ENCODE measurements around the gene EFHD2.

The EFHD2 gene

DNA sequence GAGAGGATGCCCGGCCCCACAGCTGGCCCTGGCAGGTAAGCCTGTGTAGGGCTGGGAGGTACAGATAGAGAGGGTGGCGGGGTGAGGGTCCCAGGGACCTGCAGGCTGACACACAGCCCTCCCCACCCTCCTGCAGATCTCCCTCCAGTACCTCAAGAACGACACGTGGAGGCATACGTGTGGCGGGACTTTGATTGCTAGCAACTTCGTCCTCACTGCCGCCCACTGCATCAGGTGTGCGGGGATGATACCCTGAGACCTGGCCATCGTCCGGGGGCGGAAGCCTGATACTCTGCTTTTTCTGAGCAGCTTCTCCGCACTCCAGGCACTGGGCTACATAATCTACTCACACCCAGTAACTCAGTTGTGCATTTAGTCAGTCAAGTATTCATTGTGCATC lies 30.7 kb downstream of the EFHD2 start:
- TF ChIP-seq, protein P1, sequence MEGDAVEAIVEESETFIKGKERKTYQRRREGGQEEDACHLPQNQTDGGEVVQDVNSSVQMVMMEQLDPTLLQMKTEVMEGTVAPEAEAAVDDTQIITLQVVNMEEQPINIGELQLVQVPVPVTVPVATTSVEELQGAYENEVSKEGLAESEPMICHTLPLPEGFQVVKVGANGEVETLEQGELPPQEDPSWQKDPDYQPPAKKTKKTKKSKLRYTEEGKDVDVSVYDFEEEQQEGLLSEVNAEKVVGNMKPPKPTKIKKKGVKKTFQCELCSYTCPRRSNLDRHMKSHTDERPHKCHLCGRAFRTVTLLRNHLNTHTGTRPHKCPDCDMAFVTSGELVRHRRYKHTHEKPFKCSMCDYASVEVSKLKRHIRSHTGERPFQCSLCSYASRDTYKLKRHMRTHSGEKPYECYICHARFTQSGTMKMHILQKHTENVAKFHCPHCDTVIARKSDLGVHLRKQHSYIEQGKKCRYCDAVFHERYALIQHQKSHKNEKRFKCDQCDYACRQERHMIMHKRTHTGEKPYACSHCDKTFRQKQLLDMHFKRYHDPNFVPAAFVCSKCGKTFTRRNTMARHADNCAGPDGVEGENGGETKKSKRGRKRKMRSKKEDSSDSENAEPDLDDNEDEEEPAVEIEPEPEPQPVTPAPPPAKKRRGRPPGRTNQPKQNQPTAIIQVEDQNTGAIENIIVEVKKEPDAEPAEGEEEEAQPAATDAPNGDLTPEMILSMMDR (IDR thresholded peaks at IDR 0.05; ENCODE audit: control insufficient read depth, extremely low read depth, insufficient read depth) = no peak
- H3K4me3 ChIP-seq (ENCODE audit: low read depth, low read length) = no peak overlapping the region
- no peak for DNase-seq (ENCODE audit: low read depth)

DNA sequence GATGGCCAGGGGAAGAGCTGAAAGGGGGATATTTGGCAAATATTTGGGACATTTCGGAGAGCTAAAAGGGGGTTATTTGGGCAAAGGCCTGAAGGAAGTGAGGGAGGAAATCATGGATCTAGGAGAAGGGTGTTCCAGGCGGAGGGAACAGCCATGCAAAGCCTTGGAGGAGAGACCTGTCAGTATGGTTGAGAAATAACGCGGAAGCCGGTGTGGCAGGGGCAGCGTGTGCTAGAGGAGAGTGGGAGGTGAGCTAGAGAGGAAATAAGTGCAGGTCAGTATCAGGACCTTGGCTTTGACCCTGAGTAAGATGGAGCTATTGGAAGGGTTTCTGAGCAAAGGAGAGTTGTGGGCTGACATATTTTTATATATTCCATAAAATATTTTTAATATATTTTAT lies 31.6 kb downstream of the EFHD2 start:
- no peak for DNase-seq (ENCODE audit: low read depth)

DNA sequence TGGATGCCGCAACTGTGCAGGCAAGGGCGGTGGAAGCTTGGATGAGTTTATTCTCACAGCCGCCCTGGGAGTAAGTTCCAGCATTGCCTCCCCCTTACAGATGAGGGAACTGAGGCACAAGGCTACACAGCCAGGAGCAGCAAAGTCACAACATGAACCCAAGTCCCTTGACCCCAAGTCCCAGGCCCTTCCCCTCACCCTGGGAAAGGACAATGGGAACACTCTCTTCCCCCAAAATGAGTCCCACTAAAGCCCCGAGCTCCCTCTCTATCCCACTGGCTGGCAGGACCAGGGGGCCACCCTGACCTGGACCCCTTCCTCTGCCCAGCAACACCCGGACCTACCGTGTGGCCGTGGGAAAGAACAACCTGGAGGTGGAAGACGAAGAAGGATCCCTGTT lies 32.4 kb downstream of the EFHD2 start:
- H3K4me3 ChIP-seq (ENCODE audit: low read depth, low read length) = no peak overlapping the region
- DNase-seq (ENCODE audit: low read depth) = no peak
- TF ChIP-seq, protein P1 (IDR thresholded peaks at IDR 0.05; ENCODE audit: control insufficient read depth, extremely low read depth, insufficient read depth) = no peak

More for the DNA sequence above, 31.6 kb downstream of the EFHD2 start:
- TF ChIP-seq, protein P1 (IDR thresholded peaks at IDR 0.05; ENCODE audit: control insufficient read depth, extremely low read depth, insufficient read depth) = no peak
- no peak overlapping the region for H3K4me3 ChIP-seq (ENCODE audit: low read depth, low read length)

DNA sequence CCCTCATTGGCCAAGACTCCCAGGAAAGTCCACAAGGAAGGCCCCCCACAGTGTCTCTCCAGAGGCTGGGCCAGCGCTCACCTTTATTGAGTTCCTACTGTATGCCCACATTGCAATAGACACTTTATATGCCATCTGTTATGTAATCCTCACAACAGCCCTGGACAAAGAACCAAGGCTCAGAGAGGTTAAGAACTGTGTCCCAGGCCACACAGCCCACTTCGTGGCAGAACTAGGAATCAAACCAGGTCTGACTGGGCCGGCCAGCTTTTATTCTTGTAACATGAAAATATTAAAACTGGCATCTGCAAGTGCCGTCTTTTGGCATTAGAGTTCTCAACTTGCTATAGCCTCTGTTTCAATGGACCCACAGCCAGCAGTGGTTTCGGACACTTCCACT lies 33.1 kb downstream of the EFHD2 start:
- TF ChIP-seq, protein P1 (IDR thresholded peaks at IDR 0.05; ENCODE audit: control insufficient read depth, extremely low read depth, insufficient read depth) = no peak
- no peak for DNase-seq (ENCODE audit: low read depth)
- H3K4me3 ChIP-seq (ENCODE audit: low read depth, low read length) = no peak overlapping the region

DNA sequence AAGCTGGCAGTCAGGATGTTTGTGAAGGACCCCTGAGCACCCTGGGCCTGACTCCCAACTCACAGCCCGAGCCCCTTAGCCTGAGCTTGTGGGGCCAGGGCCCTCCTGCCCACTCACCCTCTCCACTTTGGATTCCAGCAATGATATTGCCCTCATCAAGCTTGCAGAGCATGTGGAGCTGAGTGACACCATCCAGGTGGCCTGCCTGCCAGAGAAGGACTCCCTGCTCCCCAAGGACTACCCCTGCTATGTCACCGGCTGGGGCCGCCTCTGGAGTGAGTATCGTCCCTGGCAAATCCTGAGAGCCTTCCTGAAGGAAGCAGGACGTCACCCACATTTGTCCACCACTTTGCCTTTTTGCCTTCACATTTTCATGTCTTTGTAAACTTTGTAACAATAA lies 33.6 kb downstream of the EFHD2 start:
- TF ChIP-seq, protein P1 (IDR thresholded peaks at IDR 0.05; ENCODE audit: control insufficient read depth, extremely low read depth, insufficient read depth) = no peak
- no peak for DNase-seq (ENCODE audit: low read depth)
- no peak overlapping the region for H3K4me3 ChIP-seq (ENCODE audit: low read depth, low read length)

DNA sequence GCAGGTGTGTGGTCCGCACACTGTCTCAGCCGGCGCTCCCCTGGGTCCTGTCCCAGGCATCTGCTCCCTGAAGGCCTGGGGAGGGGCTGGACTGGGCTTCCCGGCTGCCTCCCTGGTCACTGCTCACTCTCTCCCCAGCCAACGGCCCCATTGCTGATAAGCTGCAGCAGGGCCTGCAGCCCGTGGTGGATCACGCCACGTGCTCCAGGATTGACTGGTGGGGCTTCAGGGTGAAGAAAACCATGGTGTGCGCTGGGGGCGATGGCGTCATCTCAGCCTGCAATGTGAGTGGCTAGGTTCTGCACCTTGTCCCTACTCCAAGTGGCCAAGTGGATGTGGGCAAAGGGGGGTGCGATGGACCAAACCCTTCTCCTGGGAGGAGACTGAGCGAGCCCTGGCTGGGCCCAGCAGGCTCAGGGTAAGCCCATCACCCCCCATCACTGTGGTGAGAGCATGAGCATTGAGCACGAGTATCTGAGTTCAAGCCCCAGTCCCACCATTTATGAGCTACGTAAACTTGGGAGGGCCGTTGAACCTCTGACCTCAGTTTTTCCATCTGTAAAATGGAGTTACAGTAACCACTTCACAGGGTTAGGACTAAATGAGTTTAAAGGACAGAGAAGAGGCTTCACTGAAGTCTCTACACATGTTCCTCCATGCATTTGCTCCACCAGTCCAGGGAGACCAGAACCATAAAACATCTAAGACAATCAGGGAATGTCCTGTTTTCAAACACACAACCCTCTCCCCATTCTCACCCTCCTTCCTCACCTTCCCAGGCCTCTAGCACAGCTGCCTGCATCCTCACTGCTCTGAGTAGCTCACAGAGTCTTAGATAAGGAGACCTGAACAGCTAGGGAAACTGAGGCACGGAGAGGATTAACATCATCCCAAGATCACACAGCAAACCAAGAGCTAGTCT lies 35.0 kb downstream of the EFHD2 start:
- no peak overlapping the region for H3K4me3 ChIP-seq (ENCODE audit: low read depth, low read length)
- TF ChIP-seq, protein P1 (IDR thresholded peaks at IDR 0.05; ENCODE audit: control insufficient read depth, extremely low read depth, insufficient read depth) = no peak
- DNase-seq (ENCODE audit: low read depth) = no peak

Measured in LNCaP clone FGC (cell line).